AG04450 (cell line): ENCODE measurements around the gene SEC14L3. TPM values are rescaled to one million over a fixed set of nuclear protein-coding genes. Genes with fewer than 3 reads are reported as not detected.
"Not testable (repeated sequence)": the region's sequence is repeated elsewhere in the genome, so short reads cannot be mapped to it uniquely, and the experiment has no call there.

Source experiments
- CTCF ChIA-PET: fragments of 300-600, 350-600 bp; formaldehyde crosslinking; extraction: SDS; loops from one replicate; lab custom pipeline; 2022; ENCODE audit warnings: antibody characterized with exemption, inconsistent platforms; lab: Charles Lee
- POLR2A ChIA-PET: fragments of 350-600 bp; formaldehyde crosslinking; extraction: SDS; loops from one replicate; lab custom pipeline; 2021; ENCODE audit warnings: antibody characterized with exemption, inconsistent platforms; lab: Yijun Ruan, JAX
- DNase-seq: peaks from one replicate; pipeline ENCODE4 v3.0.0-alpha.2; 2011; ENCODE audit warnings: low read depth, low spot score
- H3K27ac ChIP-seq: one replicate; pipeline ENCODE4 v1.5.1; 2012; ENCODE audit warnings: low read depth, low read length, control low read depth
- H3K27me3 ChIP-seq: one replicate; pipeline ENCODE4 v1.6.0; 2012; ENCODE audit warnings: low read length; ENCODE audit not compliant: control insufficient read depth, insufficient read depth
- H3K4me3 ChIP-seq: 2 replicates; pipeline ENCODE4 v1.5.1; 2011; ENCODE audit warnings: mild to moderate bottlenecking, low read depth, low read length, control low read depth
- H3K9me3 ChIP-seq: 2 replicates; pipeline ENCODE4 v1.5.1; 2012; ENCODE audit warnings: low read length; ENCODE audit not compliant: control insufficient read depth, insufficient read depth
- CTCF ChIP-seq: IDR thresholded peaks from 2 replicates; pipeline ENCODE4 v1.5.1; 2011; ENCODE audit warnings: low read depth, low read length, control low read depth, inconsistent platforms
- polyA plus RNA-seq: library from polyadenylated mRNA; depleted of rRNA; stranded (reverse); fragments of >200 nt; gene quantifications from 2 replicates; pipeline ENCODE4 v1.2.3, GENCODE V29; 2011

SEC14L3 gene
- polyA plus RNA-seq, 1 experiment: not detected

GRCh38 chr22:30457981-30458380, 13.8 kb downstream of the SEC14L3 start:
- no peak for DNase-seq
- no peak overlapping the region for H3K4me3 ChIP-seq
- POLR2A ChIA-PET: no interaction called here
- no peaks in the 10 kb centered on the region for H3K9me3 ChIP-seq
- H3K27me3 ChIP-seq: peaks cover 9% of the 10 kb centered on the region
- H3K27ac ChIP-seq: no peak overlapping the region
- TF ChIP-seq CTCF: no peak
- CTCF ChIA-PET: interaction anchor here (1.1 kb wide), 1 partner anchor 12 kb away, joined by 5 read pairs; no protein-coding TSS in a partner anchor

DNA sequence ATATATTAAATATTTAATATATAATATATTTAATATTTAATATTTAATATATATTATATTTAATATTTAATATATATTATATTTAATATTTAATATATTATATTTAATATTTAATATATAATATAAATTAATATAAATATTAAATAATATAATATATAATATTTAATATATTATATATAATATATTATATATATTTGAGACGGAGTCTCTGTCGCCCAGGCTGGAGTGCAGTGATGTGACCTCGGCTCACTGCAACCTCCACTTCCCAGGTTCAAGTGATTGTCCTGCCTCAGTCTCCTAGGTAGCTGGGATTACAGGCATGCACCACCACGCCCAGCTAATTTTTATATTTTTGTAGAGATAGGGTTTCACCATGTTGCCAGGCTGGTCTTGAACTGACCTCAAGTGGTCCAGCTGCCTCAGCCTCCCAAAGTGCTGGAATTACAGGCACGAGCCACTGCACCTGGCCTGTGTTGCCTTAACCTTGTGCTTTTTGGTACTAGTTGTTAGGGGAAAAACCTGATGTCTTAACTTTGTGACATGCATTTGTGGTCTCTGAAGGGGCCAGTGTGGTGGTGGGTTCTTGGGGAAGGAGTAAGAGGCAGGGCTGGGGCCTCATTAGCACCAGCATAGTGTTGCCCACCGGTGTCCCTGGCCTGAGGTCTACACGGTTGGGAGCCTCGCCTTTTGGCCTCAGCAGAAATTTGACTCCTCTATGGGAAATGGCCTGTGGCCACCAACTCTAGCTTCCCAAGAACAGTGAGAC, 16.6 kb downstream of the SEC14L3 start:
- ChIA-PET CTCF (no interaction called here), POLR2A (no interaction called here)
- Histone ChIP-seq H3K4me3 (no peak overlapping the region), H3K27ac (no peak overlapping the region), H3K27me3 (peaks cover 13% of the 10 kb centered on the region), H3K9me3 (no peaks in the 10 kb centered on the region)
- TF ChIP-seq CTCF: no peak
- no peak for DNase-seq

DNA sequence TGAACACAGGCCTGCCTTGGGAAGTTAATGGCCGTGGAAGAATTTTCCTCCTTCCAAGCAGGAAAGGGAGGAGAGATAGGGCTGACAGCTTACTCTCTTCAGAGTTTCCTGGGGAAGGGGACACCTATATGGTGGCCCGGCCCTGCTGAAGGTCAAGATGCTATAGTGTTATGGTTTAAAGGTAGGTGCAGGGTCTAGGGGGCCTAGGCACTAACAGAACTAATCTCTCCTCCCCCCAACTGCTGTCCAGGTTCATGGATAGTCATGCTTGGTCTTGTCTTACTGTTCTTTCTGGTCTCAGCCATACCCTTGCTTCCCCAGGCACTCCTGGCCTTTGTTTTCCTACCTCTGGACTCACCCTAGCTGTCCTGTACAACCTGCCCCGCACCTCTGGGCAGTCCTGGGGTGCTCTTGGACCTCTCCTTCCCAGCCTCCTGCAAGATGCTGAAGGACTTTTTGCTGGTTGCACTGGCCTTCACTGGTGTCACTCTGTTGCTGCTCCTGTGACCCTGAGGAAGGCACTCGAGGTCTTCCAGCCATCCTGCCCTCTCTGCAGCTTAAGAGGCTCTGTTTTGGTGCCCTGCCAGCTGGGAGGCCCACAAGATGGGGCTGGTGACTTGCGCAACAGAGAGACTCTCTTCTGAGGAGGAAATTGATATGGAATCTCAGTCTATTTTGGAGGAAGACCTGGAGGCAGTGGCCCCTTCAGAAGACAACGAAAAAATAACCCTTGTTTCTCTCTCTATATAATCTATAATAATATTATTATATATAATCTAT, 17.9 kb downstream of the SEC14L3 start:
- H3K27ac ChIP-seq: no peak overlapping the region
- ChIA-PET CTCF (no interaction called here), POLR2A (no interaction called here)
- peaks cover 13% of the 10 kb centered on the region for H3K27me3 ChIP-seq
- TF ChIP-seq CTCF: no peak
- DNase-seq: no peak
- no peaks in the 10 kb centered on the region for H3K9me3 ChIP-seq
- no peak overlapping the region for H3K4me3 ChIP-seq

- H3K4me3 ChIP-seq: no peak overlapping the region
- CTCF ChIA-PET: no interaction called here
- peaks cover 13% of the 10 kb centered on the region for H3K27me3 ChIP-seq
- no peak for TF ChIP-seq CTCF
- H3K27ac ChIP-seq: no peak overlapping the region
- H3K9me3 ChIP-seq: no peaks in the 10 kb centered on the region; the same call in 1 of the 2 replicates
- POLR2A ChIA-PET: no interaction called here
- DNase-seq: no peak
Observed at GRCh38 chr22:30452861-30453260, 19.0 kb downstream of the SEC14L3 start.

GRCh38 chr22:30451488-30451887, 20.3 kb downstream of the SEC14L3 start:
- H3K27me3 ChIP-seq, DNase-seq, H3K27ac ChIP-seq, H3K4me3 ChIP-seq, CTCF ChIA-PET, H3K9me3 ChIP-seq: not testable (repeated sequence)
- POLR2A ChIA-PET: interaction anchor here (0.7 kb wide), 1 partner anchor 119 kb away, joined by 3 read pairs; no protein-coding TSS in a partner anchor
